ENCODE results near the gene PNPLA6. TPM values are rescaled to one million over a fixed set of nuclear protein-coding genes. Genes with fewer than 3 reads are reported as not detected.

Gene PNPLA6
- total and polyA plus RNA-seq, 9 of the 15 experiments (the other 6 are each of a cell fraction or from before 2014, with no cell fraction given): 0.07 to 30.2 (median 8.3) TPM

DNA sequence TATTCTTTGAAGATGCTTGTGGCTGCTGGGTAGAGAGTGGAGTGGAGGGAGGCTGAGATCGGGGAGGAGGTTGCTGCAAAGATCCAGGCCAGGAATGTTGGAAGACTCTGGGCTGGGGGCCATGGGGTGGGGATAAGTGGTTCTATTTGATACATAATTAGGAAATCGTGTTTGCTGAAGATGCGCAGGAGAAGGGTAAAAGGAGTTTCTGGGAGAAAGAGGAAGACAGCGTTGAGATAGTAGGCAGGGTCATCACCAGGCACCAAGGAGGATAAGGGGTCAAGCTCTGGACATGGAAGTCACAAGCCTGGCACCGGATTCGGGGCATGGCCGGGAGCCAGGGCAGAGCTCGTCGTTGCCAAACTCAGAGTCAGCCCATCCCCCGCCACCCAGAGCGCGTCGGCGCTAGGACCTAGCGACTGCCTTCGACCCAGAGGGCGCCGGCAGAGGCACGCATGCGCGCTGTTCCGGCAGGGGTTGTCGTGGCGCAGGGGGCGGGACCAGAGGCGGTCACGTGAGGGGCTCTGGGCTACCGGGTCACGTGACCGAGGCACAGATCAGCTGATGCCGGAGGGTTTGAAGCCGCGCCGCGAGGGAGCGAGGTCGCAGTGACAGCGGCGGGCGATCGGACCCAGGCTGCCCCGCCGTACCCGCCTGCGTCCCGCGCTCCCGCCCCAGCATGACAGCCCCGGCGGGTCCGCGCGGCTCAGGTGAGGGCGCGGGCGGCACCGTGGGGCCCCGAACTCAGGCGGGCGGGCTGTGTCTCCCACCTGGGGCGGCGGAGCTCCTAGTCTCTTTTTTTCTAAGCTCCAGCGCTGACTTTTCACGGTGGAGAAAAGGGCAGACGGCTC, 13.2 kb upstream of the PNPLA6 start, which contains the start of gene MCOLN1 (continued):
- TF ChIP-seq CHCHD3 (CRISPR knock-in tag; IDR thresholded peaks at IDR 0.05) (no peak), HEY1 (CRISPR knock-in tag; IDR thresholded peaks at IDR 0.05; ENCODE audit: borderline replicate concordance) (no peak; the same call in 1 of the 2 replicates), ELF1 (tag; IDR thresholded peaks at IDR 0.05) (peak; percentile 55; the same call in 1 of the 2 replicates), SMARCE1 (IDR thresholded peaks at IDR 0.05) (peak; percentile 63; the same call in 1 of the 2 replicates), RFX7 (CRISPR knock-in tag; IDR thresholded peaks at IDR 0.05) (no peak), PCBP2 (IDR thresholded peaks at IDR 0.05; ENCODE audit: low read depth, low read length, poor library complexity, severe bottlenecking) (no peak)
- TF ChIP-seq, protein P1, sequence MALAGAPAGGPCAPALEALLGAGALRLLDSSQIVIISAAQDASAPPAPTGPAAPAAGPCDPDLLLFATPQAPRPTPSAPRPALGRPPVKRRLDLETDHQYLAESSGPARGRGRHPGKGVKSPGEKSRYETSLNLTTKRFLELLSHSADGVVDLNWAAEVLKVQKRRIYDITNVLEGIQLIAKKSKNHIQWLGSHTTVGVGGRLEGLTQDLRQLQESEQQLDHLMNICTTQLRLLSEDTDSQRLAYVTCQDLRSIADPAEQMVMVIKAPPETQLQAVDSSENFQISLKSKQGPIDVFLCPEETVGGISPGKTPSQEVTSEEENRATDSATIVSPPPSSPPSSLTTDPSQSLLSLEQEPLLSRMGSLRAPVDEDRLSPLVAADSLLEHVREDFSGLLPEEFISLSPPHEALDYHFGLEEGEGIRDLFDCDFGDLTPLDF (CRISPR knock-in tag; IDR thresholded peaks at IDR 0.05): peak; percentile 65; the same call in 1 of the 2 replicates
- TF ChIP-seq, protein P2, sequence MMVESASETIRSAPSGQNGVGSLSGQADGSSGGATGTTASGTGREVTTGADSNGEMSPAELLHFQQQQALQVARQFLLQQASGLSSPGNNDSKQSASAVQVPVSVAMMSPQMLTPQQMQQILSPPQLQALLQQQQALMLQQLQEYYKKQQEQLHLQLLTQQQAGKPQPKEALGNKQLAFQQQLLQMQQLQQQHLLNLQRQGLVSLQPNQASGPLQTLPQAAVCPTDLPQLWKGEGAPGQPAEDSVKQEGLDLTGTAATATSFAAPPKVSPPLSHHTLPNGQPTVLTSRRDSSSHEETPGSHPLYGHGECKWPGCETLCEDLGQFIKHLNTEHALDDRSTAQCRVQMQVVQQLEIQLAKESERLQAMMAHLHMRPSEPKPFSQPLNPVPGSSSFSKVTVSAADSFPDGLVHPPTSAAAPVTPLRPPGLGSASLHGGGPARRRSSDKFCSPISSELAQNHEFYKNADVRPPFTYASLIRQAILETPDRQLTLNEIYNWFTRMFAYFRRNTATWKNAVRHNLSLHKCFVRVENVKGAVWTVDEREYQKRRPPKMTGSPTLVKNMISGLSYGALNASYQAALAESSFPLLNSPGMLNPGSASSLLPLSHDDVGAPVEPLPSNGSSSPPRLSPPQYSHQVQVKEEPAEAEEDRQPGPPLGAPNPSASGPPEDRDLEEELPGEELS (CRISPR knock-in tag; IDR thresholded peaks at IDR 0.05; ENCODE audit: borderline replicate concordance): peak; percentile 86
- TF ChIP-seq, protein P3, sequence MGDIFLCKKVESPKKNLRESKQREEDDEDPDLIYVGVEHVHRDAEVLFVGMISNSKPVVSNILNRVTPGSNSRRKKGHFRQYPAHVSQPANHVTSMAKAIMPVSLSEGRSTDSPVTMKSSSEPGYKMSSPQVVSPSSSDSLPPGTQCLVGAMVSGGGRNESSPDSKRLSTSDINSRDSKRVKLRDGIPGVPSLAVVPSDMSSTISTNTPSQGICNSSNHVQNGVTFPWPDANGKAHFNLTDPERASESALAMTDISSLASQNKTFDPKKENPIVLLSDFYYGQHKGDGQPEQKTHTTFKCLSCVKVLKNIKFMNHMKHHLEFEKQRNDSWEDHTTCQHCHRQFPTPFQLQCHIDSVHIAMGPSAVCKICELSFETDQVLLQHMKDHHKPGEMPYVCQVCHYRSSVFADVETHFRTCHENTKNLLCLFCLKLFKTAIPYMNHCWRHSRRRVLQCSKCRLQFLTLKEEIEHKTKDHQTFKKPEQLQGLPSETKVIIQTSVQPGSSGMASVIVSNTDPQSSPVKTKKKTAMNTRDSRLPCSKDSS (IDR thresholded peaks at IDR 0.05; ENCODE audit: low read depth, partially characterized antibody): no peak
- TF ChIP-seq, protein P4, sequence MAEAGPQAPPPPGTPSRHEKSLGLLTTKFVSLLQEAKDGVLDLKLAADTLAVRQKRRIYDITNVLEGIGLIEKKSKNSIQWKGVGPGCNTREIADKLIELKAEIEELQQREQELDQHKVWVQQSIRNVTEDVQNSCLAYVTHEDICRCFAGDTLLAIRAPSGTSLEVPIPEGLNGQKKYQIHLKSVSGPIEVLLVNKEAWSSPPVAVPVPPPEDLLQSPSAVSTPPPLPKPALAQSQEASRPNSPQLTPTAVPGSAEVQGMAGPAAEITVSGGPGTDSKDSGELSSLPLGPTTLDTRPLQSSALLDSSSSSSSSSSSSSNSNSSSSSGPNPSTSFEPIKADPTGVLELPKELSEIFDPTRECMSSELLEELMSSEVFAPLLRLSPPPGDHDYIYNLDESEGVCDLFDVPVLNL (CRISPR knock-in tag; IDR thresholded peaks at IDR 0.05; ENCODE audit: low read depth): peak; percentile 92; the same call in 1 of the 2 replicates
